Mucosa of rectum (tissue), 2 donors: ENCODE data around the gene BAG5.

Experiments used
- H3K27ac ChIP-seq, 2 donors: one replicate each; pipeline ENCODE4 v1.7.0; 2013; ENCODE audit warnings: inconsistent platforms in 2 of 2, low read depth in 2 of 2, low read length in 2 of 2
- H3K27me3 ChIP-seq, 2 donors: one replicate each; pipeline ENCODE4 v1.7.0; 2013; ENCODE audit warnings: low read length in 2 of 2; ENCODE audit not compliant: control insufficient read depth in 2 of 2, insufficient read depth in 2 of 2
- H3K36me3 ChIP-seq, 2 donors: one replicate each; pipeline ENCODE4 v1.7.0; 2013; ENCODE audit warnings: low read length in 2 of 2; ENCODE audit not compliant: control insufficient read depth in 2 of 2, insufficient read depth in 2 of 2
- H3K4me1 ChIP-seq, 2 donors: one replicate each; pipeline ENCODE4 v1.7.0; 2013; ENCODE audit warnings: low read length in 2 of 2, mild to moderate bottlenecking in 1 of 2; ENCODE audit not compliant: control insufficient read depth in 2 of 2, insufficient read depth in 2 of 2
- H3K4me3 ChIP-seq, 2 donors: one replicate each; pipeline ENCODE4 v1.7.0; 2013; ENCODE audit warnings: low read length in 2 of 2
- H3K9ac ChIP-seq, 2 donors: one replicate each; pipeline ENCODE4 v1.7.0; 2013; ENCODE audit warnings: low read length in 2 of 2, low read depth in 1 of 2, mild to moderate bottlenecking in 1 of 2
- H3K9me3 ChIP-seq, 2 donors: one replicate each; pipeline ENCODE4 v1.7.0; 2013; ENCODE audit warnings: low read length in 2 of 2; ENCODE audit not compliant: control insufficient read depth in 2 of 2
- donor health status: healthy.
- donor health status: Normal muscosa, but diverticular disease.

The BAG5 gene

GRCh38 chr14:103508521-103509329 lies 53.7 kb downstream of the BAG5 start:
- H3K9me3 ChIP-seq = no peaks in the 10 kb centered on the region
- H3K27ac ChIP-seq = no peak overlapping the region
- no peak overlapping the region for H3K4me3 ChIP-seq
- H3K9ac ChIP-seq = no peak overlapping the region
- peaks cover 31 to 37% of the 10 kb centered on the region in 2 donors for H3K36me3 ChIP-seq
- no peaks in the 10 kb centered on the region for H3K27me3 ChIP-seq
- H3K4me1 ChIP-seq = peaks cover 6 to 15% of the 10 kb centered on the region in 2 donors

GRCh38 chr14:103507751-103508150 lies 54.7 kb downstream of the BAG5 start:
- Histone ChIP-seq H3K4me1 (peaks cover 5% of the 10 kb centered on the region in 2 donors), H3K9me3 (no peaks in the 10 kb centered on the region), H3K4me3 (no peak overlapping the region), H3K9ac (no peak overlapping the region), H3K27me3 (no peaks in the 10 kb centered on the region), H3K27ac (no peak overlapping the region), H3K36me3 (peaks cover 40 to 45% of the 10 kb centered on the region in 2 donors)
